Measurements from ENCODE around the gene POLR2J.
"Not testable (repeated sequence)": the region's sequence is repeated elsewhere in the genome, so short reads cannot be mapped to it uniquely, and the experiment has no call there.

POLR2J gene

GRCh38 chr7:102466097-102466496 lies 12.6 kb downstream of the POLR2J start:
- no peak for DNase-seq (ENCODE audit: low read depth)

GRCh38 chr7:102464577-102465280 lies 14.0 kb downstream of the POLR2J start, which contains the start of the genes ALKBH4 and LRWD1:
ALKBH4 (minus strand) TSS chr7:102464863; CDS start chr7:102464836, 27 bp downstream.
LRWD1 (plus strand) TSS chr7:102464984; CDS start chr7:102465081, 97 bp downstream.
- DNase-seq (ENCODE audit: low read depth), result peak; percentile 95

- no peak for DNase-seq (ENCODE audit: low read depth)
Observed at GRCh38 chr7:102463841-102464576, 14.7 kb downstream of the POLR2J start.

GRCh38 chr7:102460467-102460866 lies 18.3 kb downstream of the POLR2J start:
- DNase-seq (ENCODE audit: low read depth), result no peak

GRCh38 chr7:102459221-102459844 lies 19.4 kb downstream of the POLR2J start:
- no peak for DNase-seq (ENCODE audit: low read depth)

- DNase-seq (ENCODE audit: low read depth), result no peak
Observed at GRCh38 chr7:102457352-102457924, 21.3 kb downstream of the POLR2J start.

GRCh38 chr7:102456327-102456726 lies 22.4 kb downstream of the POLR2J start:
- no peak for DNase-seq (ENCODE audit: low read depth)

GRCh38 chr7:102455596-102455995 lies 23.1 kb downstream of the POLR2J start:
- DNase-seq (ENCODE audit: low read depth), result no peak

- DNase-seq (ENCODE audit: low read depth), result not testable (repeated sequence)
Observed at GRCh38 chr7:102454932-102455331, 23.8 kb downstream of the POLR2J start.

GRCh38 chr7:102454468-102454867 lies 24.3 kb downstream of the POLR2J start:
- no peak for DNase-seq (ENCODE audit: low read depth)

- DNase-seq (ENCODE audit: low read depth), result no peak
Observed at GRCh38 chr7:102453319-102453718, 25.4 kb downstream of the POLR2J start.

GRCh38 chr7:102452451-102452850 lies 26.3 kb downstream of the POLR2J start:
- no peak for DNase-seq (ENCODE audit: low read depth)

- no peak for DNase-seq (ENCODE audit: low read depth)
Observed at GRCh38 chr7:102451371-102452054, 27.2 kb downstream of the POLR2J start.

GRCh38 chr7:102450242-102450641 lies 28.5 kb downstream of the POLR2J start:
- peak; percentile 44 for DNase-seq (ENCODE audit: low read depth)

GRCh38 chr7:102449136-102449535 lies 29.6 kb downstream of the POLR2J start:
- no peak for DNase-seq (ENCODE audit: low read depth)

- no peak for DNase-seq (ENCODE audit: low read depth)
Observed at GRCh38 chr7:102447311-102447710, 31.4 kb downstream of the POLR2J start.

- DNase-seq (ENCODE audit: low read depth), result no peak
Observed at GRCh38 chr7:102446387-102447156, 32.1 kb downstream of the POLR2J start.

GRCh38 chr7:102445674-102446071 lies 33.0 kb downstream of the POLR2J start:
- DNase-seq (ENCODE audit: low read depth), result no peak

GRCh38 chr7:102444961-102445673 lies 33.6 kb downstream of the POLR2J start:
- DNase-seq (ENCODE audit: low read depth), result no peak

Measured in activated T-cell treated with anti-CD3 and anti-CD28 coated beads for 24 hours (primary cell).